Prostate gland (tissue), 2 donors: ENCODE measurements around the gene ZFYVE16.

Source experiments
- POLR2A ChIP-seq: fragments of 450-650 bp; IDR thresholded peaks from one replicate; pipeline ENCODE4 v1.6.1; 2016; ENCODE audit warnings: antibody characterized with exemption, mild to moderate bottlenecking
- POLR2AphosphoS5 ChIP-seq: sonication (generic); formaldehyde crosslinking; IDR thresholded peaks from one replicate; pipeline ENCODE4 v1.6.1; 2017; ENCODE audit warnings: antibody characterized with exemption
- TF ChIP-seq, protein P1 (sequence below), 4 experiments: fragments of 200-600 bp in 2 of 4; fragments of 450-650 bp in 2 of 4; sonication (generic) in 2 of 4; IDR thresholded peaks; 1 replicate in 3 of 4; 2 replicates in 1 of 4; pipeline ENCODE4 v1.5.1; 2016 to 2019; ENCODE audit warnings: antibody characterized with exemption in 4 of 4, mild to moderate bottlenecking in 2 of 4, moderate library complexity in 2 of 4

DNA sequence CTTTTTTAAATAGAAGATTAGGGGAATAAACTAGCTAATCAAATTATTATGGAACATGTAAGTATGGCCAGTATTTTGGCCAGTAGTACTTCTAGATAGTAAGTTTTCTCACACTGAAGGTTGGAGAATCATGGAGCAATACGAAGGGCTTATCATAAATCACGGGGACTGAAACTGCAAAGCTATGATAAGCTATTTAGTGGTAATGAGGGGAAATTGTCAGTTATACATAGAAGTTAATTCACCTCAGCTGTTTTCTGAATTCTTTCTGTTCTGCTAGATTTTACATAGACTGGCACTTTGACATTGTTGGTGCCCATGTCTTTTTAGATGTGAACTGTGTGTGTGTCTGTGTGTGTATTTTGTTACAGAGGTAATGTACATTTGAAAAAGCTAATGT, 45.5 kb downstream of the ZFYVE16 start:
- TF ChIP-seq, protein P1, sequence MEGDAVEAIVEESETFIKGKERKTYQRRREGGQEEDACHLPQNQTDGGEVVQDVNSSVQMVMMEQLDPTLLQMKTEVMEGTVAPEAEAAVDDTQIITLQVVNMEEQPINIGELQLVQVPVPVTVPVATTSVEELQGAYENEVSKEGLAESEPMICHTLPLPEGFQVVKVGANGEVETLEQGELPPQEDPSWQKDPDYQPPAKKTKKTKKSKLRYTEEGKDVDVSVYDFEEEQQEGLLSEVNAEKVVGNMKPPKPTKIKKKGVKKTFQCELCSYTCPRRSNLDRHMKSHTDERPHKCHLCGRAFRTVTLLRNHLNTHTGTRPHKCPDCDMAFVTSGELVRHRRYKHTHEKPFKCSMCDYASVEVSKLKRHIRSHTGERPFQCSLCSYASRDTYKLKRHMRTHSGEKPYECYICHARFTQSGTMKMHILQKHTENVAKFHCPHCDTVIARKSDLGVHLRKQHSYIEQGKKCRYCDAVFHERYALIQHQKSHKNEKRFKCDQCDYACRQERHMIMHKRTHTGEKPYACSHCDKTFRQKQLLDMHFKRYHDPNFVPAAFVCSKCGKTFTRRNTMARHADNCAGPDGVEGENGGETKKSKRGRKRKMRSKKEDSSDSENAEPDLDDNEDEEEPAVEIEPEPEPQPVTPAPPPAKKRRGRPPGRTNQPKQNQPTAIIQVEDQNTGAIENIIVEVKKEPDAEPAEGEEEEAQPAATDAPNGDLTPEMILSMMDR (IDR thresholded peaks at IDR 0.05) = no peak
- no peak for TF ChIP-seq POLR2A
- TF ChIP-seq POLR2AphosphoS5 = no peak
